Pulmonary artery endothelial cell (primary cell): ENCODE measurements around the gene CDHR3. TPM values are rescaled to one million over a fixed set of nuclear protein-coding genes. Genes with fewer than 3 reads are reported as not detected.

Source experiments
- DNase-seq: peaks from one replicate; pipeline ENCODE4 v3.0.0-alpha.2; 2011; ENCODE audit warnings: low read depth, low spot score
- total RNA-seq: library from RNA; depleted of rRNA; stranded (reverse); fragments of >200 nt; gene quantifications from 2 replicates; pipeline ENCODE4 v1.2.3, GENCODE V29; 2014

CDHR3 gene
- total RNA-seq, 1 donor from 2014 or later: 1.4 TPM

- DNase-seq: no peak
These were observed 101.9 kb downstream of the CDHR3 start for GRCh38 chr7:106064771-106065574.

DNA sequence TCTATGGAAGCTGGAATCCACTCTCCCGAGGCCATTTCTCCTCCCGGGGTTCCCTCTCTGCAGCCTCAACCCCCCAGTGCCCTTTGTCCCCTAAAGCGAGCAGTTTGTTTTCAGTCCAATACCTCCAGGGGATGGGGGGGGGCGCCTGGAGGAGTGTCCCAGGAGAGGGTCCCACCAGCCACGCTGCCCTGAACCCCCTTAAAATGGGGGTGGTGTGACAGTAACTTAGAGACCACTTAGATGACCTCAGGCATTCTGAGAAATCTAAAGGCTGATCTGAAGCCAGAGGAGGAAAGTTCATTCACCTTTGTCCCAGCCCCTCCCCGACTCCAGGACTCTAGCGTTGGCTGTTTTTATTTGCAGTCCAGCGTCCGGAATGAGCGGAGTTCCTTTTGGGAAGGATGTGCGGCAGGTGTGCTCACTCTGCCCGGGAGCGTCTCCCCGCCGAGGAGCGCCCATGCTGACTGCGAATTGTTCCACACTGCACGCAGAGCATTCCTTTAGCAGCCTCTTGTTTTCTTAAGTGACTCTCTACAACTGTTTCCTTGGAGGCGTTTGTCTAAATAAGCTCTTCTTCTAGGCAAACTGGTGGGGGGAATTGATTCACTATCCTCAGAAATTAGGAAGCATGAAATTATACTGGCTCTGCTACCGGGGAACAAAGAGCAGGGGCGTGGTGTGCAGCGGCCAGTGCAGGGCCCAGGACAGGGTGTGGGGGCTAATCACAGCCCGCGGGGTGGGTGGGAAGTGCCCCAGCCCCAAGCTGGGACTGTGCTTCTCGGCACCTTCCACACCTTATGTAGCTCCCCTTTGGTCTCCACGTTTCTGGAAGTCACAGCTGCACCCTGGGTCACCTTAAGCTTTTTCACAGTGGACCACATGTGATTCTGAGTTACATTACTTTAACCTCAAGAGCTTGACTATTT is 102.8 kb downstream of the CDHR3 start:
- DNase-seq: no peak

DNA sequence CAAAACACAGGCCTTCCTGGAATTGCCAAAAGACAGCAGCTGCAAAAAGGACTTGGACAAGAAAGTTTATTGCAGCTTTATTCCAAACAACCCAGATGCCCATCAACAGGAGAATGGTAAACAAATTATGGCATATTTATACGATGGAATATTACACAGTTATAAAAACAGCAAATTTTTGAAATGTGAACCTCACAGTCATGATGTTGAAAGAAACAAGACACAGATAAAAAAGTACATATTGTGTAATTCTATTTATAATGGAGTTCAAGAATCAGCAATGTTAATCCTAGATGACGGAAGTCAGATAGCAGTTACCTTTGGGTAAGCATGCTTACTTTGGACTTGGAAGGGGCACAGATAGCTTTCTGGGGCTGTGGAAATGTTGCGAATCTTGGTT is 104.6 kb downstream of the CDHR3 start:
- DNase-seq: no peak

DNA sequence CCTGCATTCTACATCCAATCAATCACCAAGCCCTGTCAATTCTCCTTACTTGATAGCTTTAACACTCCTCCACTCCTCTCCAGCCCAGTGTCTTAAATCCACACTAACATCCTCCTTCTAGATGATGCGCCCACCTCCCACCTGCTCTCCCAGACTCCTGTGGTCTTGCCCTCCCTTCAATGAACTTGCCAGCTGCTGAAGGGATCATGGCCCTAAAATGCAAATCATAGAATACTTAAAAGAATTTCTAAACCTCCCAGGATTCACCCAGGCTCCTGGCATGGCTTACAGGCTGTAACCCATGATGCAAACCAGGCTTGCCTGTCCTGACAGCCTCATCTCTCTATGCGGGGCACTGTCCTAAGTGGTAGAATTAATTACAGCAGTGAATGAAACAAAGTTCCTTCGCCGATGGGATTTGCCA is 105.5 kb downstream of the CDHR3 start:
- DNase-seq: no peak

GRCh38 chr7:106068986-106069385 is 105.9 kb downstream of the CDHR3 start:
- no peak for DNase-seq

- no peak for DNase-seq
These were observed 106.6 kb downstream of the CDHR3 start for GRCh38 chr7:106069471-106070200.

- DNase-seq: no peak
These were observed 107.1 kb downstream of the CDHR3 start for GRCh38 chr7:106070201-106070551.

GRCh38 chr7:106070567-106071254 is 107.6 kb downstream of the CDHR3 start:
- DNase-seq: no peak

- no peak for DNase-seq
These were observed 108.4 kb downstream of the CDHR3 start for GRCh38 chr7:106071356-106071998.

- no peak for DNase-seq
These were observed 109.1 kb downstream of the CDHR3 start for GRCh38 chr7:106071999-106072714.

DNA sequence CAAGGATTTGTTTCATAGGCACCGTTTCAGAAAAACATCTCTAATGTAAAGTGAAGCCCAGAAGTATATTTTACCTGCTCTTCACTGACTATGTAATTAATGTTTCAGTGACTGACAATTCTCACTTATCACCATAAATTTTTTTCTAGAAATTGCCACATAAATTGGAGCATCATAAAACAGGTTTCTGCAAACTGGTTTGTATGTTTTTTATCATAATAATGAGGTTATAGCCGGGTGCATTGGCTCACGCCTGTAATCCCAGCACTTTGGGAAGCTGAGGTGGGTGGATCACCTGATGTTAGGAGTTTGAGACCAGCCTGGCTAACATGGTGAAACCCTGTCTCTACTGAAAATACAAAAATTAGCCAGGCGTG is 109.6 kb downstream of the CDHR3 start:
- DNase-seq: no peak

DNA sequence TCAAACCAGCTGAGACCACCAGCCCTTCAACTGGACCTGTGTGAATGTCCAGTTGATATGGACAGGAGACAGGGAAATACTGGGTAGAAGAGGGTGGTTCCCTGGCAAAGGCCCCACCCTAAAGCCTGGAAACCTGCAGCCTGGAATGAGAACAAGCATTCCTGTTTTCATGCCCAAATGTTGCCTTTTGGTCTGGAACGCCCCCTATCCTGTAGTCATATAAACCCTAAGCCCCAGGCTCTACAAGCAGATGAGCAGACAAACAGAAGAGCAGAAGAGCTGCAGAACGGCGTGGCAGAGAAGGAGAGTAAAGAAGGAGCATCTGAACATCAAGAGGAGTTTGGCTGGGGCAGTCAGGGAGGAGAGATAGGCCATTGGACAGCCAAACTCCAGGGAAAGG is 110.6 kb downstream of the CDHR3 start:
- DNase-seq: no peak

DNA sequence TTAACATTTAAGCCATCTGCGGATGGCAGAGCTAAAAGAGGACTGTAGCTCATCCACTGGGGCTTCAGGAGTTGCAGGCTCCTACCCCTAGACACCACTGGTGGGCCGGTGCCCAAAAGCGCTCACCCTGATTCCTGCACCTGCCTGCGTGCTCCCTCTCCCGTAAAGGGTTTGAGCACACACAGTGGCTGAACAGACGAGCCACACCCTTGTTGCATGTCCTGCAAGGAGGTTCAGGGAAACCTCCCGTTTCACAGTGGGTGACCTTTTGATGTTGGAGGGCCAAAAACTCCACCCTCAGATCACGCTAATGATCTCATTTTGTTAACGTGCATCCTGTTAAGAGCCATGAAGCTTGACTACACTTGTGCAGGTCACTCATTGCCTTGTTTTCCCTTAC is 111.2 kb downstream of the CDHR3 start:
- DNase-seq: no peak

DNA sequence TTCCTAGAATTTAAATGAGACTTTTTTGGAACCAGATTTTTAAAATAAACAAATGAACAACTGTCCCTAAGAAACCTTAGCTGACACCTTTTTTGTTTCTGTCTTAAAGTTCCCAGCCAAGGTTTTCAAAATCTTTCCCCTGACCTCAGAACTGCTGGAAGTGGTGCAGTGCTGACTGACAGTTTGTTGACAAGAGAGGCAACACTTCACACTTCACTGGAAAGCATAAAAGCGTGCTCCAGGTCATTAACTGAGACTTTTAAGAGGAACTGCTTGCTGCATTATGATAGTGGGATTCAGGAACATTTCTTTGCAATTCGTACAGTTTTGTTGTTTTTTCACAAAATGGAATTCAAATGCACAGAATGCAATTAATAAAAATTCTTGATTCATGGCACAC is 112.9 kb downstream of the CDHR3 start:
- DNase-seq: no peak

DNA sequence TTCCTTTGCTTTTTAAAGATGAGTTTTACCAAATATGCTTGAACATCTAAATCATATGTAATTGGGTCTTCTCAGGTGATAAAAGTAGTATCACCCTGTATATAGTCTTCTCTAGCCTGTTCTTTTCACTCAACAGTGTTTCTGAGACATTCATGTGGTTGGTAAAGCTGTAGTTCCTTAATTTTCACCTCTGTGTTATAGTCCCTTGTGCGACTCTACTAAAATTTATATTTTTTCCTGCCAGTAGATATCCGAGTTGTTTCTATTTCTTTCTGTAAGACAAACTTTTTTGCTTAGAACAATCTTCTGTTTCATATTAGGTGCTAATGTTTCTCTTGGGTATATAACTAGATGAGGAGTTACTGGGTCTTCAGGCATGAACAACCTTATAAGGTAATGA is 113.5 kb downstream of the CDHR3 start:
- DNase-seq: no peak

GRCh38 chr7:106080300-106080987 is 117.4 kb downstream of the CDHR3 start:
- DNase-seq: no peak

GRCh38 chr7:106082087-106082854 is 119.2 kb downstream of the CDHR3 start:
- DNase-seq: no peak
